Measurements from ENCODE around the gene FAM149B1.

The FAM149B1 gene

GRCh38 chr10:73182568-73182967 lies 14.6 kb downstream of the FAM149B1 start:
- no peak for DNase-seq

GRCh38 chr10:73183667-73184281 lies 15.9 kb downstream of the FAM149B1 start:
- DNase-seq: no peak

GRCh38 chr10:73186266-73186665 lies 18.3 kb downstream of the FAM149B1 start:
- DNase-seq: no peak

- DNase-seq: no peak
These were observed 22.3 kb downstream of the FAM149B1 start for GRCh38 chr10:73190188-73190587.

- DNase-seq: no peak
These were observed 37.2 kb downstream of the FAM149B1 start for GRCh38 chr10:73205081-73205480.

GRCh38 chr10:73205890-73206289 lies 38.0 kb downstream of the FAM149B1 start:
- DNase-seq: no peak

GRCh38 chr10:73206385-73206784 lies 38.5 kb downstream of the FAM149B1 start:
- DNase-seq: no peak

- no peak for DNase-seq
These were observed 40.0 kb downstream of the FAM149B1 start for GRCh38 chr10:73207883-73208282.

- no peak for DNase-seq
These were observed 41.8 kb downstream of the FAM149B1 start for GRCh38 chr10:73209705-73210104.

- no peak for DNase-seq
These were observed 42.6 kb downstream of the FAM149B1 start for GRCh38 chr10:73210395-73211105.

GRCh38 chr10:73211106-73211811 lies 43.3 kb downstream of the FAM149B1 start:
- no peak for DNase-seq

- DNase-seq: no peak
These were observed 47.8 kb downstream of the FAM149B1 start for GRCh38 chr10:73215749-73216148.

GRCh38 chr10:73217628-73218027 lies 49.7 kb downstream of the FAM149B1 start:
- DNase-seq: no peak

- DNase-seq: no peak
These were observed 50.7 kb downstream of the FAM149B1 start for GRCh38 chr10:73218431-73219191.

- DNase-seq: no peak
These were observed 51.5 kb downstream of the FAM149B1 start for GRCh38 chr10:73219384-73219783.

- no peak for DNase-seq
These were observed 53.1 kb downstream of the FAM149B1 start for GRCh38 chr10:73220989-73221388.

GRCh38 chr10:73225518-73225917 lies 57.6 kb downstream of the FAM149B1 start:
- no peak for DNase-seq

GRCh38 chr10:73226663-73227062 lies 58.7 kb downstream of the FAM149B1 start:
- DNase-seq: no peak

- DNase-seq: no peak
These were observed 60.3 kb downstream of the FAM149B1 start for GRCh38 chr10:73228247-73228646.

- DNase-seq: no peak
These were observed 61.6 kb downstream of the FAM149B1 start for GRCh38 chr10:73229567-73229966.

GRCh38 chr10:73232887-73233286 lies 65.0 kb downstream of the FAM149B1 start:
- DNase-seq: no peak

GRCh38 chr10:73233883-73234282 lies 66.0 kb downstream of the FAM149B1 start:
- DNase-seq: no peak

GRCh38 chr10:73234695-73235094 lies 66.8 kb downstream of the FAM149B1 start:
- no peak for DNase-seq
